ENCODE data around the gene FAM114A2.

The FAM114A2 gene

DNA sequence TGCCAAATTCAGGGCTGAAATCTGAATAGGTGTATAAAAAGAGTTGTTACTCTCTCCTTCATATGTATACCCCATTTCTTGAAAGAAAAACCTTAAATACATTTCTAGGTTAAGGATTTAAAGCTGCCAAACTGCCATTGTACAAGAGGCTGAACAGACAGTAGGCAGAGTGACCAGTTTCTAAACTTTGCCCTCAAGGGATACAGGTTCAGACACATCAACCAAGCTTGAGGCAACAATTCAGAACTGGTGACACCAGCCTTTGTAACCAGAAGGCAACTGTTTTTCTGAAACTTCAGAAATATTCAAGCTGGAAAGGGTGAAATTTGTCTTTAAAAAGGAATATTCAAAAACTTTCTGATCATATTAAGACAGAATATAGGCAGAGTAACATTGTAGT lies 47.5 kb downstream of the FAM114A2 start:
- in situ Hi-C loops (cut with HindIII; ENCODE audit: low sequenced_read_pairs): no loop called here

DNA sequence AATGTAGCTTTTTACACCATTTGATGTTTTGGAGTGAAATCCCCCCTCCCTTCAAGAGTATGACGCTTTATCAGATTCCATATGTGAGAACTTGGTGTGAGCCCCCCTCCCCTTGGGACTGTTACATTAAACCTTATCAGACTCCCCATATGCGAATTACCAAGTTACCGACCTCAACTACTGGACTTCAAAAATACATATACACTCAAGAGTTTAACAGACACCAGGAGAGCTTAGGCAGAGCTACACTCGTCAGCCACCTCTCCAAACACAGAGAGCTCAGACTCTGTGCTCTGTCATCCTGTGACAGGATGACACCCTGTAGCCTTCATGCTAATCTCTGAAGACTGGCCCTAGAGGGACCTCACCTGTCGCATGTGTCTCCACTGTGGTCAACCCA lies 50.2 kb downstream of the FAM114A2 start:
- in situ Hi-C loops (cut with HindIII; ENCODE audit: low sequenced_read_pairs): no loop called here

DNA sequence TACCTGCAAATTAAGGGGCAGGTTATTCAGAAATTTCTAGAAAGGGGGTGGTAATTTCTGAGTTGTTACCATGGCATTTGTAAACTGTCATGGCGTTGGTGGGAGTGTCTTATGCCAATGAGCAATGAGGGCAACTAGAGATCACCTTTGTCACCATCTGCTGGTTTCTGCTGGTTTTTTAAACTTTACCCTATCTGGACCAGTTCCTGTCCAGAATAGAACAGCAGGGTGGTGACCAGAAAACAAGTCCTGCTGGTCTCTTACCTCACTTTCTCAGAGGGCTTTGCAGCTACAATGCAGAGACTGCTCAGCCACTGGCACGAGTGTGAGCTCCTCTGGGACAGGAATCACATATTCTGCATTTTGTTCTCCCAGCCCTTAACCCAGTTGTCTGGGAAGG lies 51.4 kb downstream of the FAM114A2 start:
- in situ Hi-C loops (cut with HindIII; ENCODE audit: low sequenced_read_pairs): no loop called here

DNA sequence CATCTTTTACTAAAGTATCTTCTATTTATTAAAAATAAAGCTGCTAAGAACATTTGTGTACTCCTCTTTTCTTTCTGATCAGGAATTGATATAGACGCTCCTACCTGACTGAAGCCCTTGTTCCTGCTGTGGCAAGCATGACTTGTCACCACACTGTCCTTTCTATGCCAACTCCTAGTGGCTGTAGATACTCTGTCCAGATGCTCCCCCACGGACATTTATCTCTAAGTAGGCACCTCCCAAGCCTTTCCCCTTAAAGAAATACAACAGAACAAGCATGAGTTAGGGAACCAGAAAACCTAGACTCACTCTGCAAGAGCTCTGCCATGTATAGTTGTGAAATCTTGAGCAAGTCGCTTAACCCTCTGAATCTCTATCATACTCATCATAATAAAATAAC lies 53.2 kb downstream of the FAM114A2 start:
- in situ Hi-C loops (cut with HindIII; ENCODE audit: low sequenced_read_pairs): no loop called here

DNA sequence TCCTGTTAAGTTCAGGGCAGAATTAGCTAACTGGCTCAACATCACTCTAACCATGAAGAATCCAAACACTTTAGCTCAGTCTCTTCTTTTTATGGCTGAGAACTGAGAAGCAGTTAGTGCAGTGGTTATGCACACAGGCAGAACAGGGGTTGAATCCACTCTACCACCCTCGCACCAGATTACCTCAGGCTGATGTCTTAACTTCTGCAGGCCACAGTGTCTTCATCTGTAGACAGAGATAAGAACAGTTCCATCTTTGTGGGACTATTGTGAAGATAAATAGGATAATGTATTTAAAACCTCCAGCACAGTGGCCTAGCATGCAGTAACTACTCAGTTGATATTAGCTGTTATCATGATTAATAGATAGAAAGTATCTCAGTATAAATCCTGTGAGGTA lies 54.8 kb downstream of the FAM114A2 start:
- in situ Hi-C loops (cut with HindIII; ENCODE audit: low sequenced_read_pairs): no loop called here

DNA sequence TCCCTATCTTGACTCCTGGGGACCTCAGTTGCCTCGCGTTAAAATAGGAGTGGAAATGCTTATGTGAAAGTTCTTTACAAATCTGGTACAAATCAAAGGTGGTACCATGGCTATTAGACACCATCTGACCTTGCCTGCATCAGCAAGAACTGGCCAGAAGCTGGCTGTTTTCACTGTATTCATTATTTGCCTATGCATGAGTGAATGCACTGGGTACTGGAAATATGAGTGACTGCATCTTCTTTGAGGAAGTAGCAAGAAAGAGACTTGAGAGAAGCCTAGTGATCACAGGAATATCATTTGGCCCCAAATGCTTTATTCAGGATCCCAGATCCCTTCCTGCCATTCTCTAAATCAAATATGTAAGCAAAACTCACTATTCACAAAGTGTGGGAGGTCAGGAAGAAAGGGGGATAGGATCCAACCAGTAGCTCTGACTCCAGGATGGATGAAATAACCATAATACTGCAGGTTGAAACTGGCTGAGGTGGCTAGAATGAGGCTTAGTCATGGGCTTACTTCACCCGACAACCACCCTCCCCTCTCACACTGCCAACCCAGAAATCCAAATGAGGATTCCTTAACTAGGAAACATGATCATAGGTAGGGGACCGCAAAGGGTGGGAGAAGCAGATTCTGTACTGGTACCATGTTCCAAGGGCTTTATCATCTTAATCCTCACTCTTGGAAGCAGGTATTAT lies 56.7 kb downstream of the FAM114A2 start:
- in situ Hi-C loops (cut with HindIII; ENCODE audit: low sequenced_read_pairs): no loop called here

DNA sequence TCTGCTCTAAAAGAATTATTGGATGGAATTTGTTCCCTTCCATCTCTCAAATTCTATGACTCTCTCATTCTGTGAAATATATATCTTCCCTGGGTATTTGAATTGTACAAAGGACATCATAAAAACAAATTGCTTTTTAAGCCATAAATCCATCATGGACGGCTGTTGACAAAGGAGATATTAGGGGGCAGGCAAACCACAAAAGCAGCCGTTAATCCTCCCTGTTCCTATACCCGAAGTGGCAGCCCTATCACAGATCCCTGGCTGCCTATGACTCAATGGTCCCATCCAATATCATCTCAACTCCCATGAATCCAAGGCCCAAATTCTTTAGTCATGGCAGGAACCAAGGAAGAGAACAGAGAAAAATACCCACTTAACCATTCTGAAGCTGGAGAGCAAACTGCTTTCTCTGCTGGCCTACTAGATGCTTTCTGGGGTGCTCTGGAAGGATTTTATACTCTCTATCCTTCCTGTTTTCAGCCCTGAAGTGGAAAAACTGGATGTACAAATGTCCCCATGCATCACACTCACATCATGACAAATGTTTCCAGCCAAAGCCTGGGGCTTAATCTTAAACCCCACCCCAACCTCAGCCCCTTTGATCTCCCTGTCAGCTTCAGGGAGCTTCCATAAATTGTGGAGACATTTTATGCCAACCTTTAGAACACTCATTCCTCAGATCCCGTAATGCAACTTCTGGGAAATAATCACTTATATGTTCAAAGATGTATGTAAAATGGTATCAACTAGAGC lies 59.5 kb downstream of the FAM114A2 start:
- in situ Hi-C loops (cut with HindIII; ENCODE audit: low sequenced_read_pairs): no loop called here

DNA sequence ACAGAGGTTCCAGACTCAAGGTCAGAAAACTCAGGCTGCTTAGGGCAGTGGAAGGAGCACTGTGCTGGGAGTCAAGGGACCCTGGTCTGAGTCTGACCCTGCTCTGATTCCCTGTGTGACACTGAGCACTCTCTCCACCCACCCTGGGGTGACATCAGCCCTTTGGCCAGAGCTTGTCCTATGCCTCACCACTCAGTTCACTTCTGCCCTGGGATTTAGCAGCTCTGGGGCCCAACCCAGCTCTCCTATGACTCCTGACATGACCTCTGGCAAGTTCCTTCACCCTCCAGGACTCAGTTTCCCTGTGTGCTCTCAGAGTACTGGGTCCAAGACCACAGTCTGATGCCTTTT lies 63.9 kb downstream of the FAM114A2 start:
- in situ Hi-C loops (cut with HindIII; ENCODE audit: low sequenced_read_pairs): no loop called here

DNA sequence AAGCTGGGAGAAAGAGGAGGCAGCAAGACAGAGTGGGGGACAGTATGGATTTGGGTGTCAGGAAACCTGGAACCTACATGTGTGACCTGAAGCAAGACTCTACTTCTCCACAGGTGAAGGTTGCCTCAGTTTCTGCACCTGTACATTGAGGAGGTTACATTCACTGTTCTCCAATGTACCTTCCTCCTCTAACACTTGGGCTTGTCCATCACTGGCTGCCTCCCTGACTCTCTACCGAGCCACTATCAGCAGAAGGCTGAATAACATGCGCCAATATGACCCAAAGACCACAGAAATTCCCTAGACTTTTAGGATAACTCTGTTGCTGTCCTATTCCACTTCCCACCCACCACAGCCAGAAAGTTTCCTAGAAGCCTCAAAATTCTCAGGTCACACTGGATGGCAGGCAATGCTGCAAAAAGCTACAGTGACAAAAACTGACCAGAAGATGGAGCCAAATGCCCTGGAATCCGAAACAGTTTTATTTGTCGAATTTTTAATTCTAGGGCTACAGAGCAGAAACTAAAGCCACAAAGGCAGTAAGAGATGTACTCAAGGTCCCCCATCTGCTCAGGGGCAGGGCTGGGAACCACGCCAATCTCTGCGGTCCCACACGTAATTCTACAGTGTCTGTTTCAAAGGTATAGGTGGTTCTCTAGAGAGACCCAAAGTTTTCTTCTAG lies 64.4 kb downstream of the FAM114A2 start:
- in situ Hi-C loops (cut with HindIII; ENCODE audit: low sequenced_read_pairs): no loop called here

DNA sequence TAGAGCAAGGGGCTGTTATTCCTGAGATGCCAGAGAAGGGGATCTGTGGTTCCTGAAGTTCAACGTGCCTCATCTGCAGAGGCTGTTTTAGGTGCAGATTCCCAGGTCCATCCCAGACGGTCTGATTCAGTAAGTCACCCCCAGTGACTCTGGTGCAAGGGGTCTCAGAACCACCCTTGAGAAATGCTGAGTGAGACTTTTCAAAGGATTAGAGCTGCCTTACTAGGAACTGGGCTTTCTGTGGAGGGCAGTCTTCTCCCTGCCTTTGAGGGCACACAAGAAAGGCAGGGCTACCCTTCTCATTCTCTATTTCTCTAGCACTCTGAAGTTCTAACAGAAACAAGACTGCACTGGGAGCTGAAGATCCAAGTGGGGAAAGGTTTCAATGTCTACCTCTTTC lies 66.5 kb downstream of the FAM114A2 start:
- in situ Hi-C loops (cut with HindIII; ENCODE audit: low sequenced_read_pairs): no loop called here

DNA sequence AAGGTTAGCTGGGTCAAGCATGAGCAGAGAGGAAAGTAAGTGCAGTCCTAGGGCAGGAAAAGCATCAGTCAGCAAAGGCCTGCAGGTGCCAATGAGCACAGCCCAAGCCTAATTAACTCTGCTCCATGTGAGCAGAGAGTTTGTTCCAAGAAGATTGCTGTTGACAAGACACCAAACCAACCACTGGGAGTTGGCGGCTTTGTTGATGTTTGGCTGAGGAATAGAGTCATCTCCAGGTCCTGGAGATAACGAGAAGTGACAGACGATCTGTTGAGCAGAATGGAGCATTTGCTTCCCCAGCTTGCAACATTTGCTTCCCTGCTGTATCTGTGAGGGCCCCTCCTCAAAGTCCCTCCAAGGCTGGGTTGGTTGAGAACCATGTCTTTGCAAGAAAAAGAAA lies 68.2 kb downstream of the FAM114A2 start:
- in situ Hi-C loops (cut with HindIII; ENCODE audit: low sequenced_read_pairs): no loop called here

DNA sequence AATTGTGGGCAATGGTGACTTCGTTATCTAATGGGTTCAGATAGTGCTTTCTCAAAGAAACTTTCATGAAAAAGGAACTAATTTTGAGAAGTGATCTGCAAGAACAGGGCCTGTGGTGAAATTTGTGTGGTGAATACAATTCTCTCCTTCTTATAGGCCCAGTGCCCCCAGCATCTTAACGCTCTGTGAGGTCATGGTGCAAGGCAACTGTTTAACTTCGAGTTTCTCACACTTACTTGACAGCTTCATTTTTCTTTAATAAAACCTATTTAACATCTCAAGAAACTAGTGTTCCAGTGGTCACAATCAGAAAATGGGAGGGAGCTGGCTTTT lies 69.2 kb downstream of the FAM114A2 start:
- in situ Hi-C loops (cut with HindIII; ENCODE audit: low sequenced_read_pairs): no loop called here

DNA sequence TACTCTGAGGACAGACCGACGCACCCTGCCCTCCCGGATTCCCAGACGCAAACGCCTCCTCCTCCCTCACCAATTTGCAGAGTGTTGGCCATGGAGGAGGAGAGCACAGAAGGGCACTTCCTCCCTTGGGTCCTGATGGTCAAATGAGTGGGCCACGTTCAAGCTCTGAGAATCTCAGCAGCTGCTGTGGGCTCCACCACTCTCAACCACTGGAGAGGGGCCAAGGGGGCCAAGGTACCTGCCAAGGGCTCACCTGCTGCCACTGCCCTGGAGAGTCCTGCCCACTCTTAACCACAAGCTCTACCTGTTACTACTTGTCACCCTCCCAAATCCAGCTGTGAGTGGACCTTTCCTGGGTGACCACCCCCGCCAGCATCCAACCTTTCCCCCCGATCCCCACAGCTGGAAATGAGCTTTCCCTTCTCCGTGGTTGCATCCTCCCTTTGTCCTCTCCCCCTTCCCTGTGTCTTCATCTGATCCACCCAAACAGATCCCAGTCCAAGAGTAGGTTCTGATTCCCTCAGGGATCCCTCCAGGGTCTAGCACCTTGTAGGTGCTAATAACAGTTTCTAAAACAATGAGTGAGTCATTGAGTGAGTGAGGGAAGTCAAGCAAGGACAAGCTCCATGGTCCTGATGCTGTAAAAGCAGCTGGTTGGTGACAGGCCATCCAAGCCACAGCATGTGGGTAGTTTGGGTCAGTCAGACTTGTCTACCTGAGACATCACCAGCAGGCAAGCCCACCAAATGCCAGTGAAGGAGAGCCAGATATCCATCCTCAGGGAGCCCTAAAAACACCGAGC lies 69.7 kb downstream of the FAM114A2 start:
- in situ Hi-C loops (cut with HindIII; ENCODE audit: low sequenced_read_pairs): no loop called here

DNA sequence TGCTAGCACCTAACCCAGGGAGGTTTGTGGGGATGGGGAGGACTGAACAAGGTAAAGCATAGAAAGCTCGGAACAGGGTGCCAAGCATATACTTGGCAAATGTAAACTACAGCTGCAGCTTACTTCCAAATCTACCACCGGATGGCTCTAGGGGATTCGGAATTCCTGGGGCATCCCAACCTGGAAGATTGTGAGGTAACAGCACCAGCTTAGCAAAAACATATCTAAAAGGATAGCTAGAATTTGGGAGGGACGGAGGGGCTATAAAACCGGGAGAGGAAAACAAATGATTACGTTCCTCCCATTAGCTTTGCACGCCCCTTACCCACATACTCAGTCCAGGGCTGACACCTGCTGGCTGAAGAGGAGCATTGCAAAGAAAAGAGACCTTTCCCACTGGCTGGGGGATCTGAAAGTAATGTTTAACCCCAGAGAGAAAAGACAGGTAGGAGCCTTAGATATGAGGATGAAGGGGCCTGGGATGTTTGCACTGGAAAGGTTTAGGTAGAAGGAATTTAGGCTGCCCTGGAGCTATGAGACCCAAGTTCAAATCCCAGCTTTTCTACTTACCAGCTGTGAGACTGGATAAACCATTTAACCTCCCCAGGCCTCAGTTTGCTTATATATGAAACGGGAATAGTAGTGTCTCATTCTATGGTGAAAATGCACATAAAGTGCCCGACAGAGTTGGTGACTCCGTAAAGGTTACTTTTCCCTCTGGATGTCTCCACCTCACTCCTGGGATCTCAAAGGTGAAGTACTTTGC lies 73.6 kb downstream of the FAM114A2 start:
- in situ Hi-C loops (cut with HindIII; ENCODE audit: low sequenced_read_pairs): no loop called here

DNA sequence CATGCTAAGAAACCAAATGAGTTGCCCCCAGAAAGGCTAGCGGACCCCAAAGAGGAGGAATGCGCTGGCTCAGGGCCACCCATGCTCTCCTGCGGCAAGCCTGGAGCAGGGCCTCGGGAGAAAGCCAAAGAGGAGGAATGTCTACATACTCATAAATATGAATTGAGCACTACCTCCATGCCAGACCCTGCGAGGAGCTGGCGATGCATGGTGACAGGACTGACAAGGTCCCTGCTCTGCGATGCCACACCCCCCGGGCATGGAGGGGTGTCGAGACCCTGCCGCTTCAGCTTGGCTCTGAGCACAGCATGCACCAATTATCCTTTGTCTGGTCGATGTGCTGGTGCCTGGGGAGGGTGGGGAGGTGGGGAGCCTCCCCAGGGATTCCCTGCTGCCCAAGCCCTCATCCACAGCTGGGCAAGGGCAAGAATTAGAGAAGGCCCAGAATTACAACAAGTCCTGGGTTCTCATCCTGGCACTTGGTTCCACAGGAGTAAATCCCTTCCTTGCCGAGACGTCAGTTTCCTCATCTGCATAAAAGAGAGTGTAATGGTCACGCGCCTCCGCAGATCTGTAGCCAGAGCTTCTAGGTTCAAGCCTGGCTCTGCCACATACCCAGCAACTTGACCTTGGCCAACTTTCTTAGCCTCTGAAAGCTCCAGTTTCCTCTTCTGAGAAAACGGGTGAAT lies 74.4 kb downstream of the FAM114A2 start:
- in situ Hi-C loops (cut with HindIII; ENCODE audit: low sequenced_read_pairs): no loop called here

DNA sequence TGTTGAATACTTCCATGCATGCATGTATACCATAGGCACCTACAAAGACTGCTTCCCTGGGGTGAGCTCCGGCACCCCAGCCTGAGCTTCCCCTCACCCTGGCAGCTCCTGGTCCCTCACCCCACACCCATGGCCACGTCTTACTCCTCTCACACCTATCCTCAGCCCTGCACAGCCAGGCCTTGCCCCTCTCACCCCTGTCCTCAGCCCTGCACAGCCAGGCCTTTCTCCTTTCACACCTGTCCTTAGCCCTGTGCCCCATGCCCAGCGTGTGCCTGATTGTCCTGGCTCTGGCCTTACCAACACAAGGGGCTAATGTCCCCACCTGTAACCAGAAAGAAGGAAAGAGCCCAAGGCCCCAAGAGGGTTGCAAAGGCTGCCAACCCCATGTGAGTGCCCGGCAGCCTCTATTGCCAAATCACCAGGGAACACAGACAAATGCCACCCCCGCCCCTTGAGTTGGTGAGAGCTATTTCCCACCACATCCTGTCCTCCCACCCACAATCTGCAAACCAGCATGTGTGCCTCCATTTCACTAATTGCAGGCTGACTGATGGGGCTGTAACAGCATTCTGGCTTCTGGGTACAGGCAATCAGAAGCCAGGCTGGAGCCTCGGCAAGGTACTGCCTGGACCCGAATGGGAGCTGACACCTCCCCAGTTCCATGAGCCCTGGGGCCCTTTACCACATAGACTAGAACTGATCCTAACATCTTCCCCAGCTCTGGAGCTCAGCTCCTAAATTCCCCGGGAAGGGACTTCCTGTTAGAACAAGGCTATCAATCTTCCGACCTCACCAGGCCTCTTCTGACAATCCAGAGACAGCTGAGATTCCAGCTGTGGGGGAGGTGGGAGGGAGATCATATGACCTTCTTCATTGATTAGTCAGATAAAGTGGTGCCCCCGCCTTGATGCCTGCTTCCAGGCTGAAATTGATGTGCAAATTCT lies 78.2 kb downstream of the FAM114A2 start:
- in situ Hi-C loops (cut with HindIII; ENCODE audit: low sequenced_read_pairs): no loop called here

DNA sequence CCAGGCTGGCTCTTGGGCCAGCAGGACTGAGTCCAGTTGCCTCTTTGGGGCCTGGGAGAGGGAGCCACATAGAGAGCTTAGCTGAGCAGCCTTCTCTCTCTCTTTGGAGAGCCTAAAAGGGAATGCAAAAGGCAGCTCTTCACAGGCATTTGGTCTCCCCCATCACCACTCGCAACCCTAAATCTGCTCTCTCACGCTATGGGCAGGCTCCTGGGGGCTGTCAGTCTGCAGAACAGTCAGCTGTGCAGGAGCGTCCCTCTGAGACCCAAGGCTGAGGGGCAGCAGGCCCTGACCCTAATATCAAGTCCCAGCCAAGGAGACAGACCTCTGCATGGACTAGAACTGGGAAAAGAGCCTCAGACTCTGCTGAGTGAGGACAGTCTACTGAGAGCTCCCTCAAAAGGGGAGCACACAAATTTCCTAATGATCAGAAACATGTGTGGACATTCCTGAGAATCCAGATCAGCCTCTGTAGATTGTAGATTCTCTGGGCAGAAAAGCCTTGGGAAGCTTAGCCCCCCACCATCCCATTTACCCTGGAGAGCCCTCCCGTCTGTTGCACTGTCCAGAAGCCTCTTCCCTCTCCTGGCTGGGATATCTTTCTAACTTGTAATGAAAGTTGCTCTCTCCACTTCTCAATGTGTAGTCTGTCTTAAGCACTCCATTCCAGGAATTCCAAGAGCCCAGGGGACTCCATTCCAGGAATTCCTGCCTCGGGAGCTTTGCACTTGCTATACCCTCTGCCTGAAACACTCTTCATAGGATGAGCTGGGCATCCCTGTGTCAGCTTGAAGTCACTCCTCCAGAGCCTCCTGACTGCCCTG lies 79.4 kb downstream of the FAM114A2 start:
- in situ Hi-C loops (cut with HindIII; ENCODE audit: low sequenced_read_pairs): no loop called here

DNA sequence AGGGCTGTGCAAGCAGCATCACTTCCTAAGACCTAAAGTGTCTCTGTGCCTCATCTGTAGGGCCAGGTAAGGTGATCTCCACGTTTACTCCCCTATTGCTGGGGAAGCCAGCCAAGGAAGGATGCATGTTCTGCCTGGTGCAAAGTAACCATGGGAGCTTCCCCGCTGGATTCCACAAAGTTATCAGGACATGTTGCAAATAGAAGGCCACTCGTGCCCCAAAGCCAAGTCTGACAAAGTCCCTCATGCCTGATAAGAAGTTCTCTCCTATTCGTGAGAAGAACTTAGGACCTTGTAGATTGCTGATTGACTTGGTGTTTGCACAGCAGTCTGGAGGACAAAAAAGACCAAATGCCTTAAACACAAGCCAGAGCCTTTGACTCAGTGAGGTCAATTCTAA lies 81.5 kb downstream of the FAM114A2 start:
- in situ Hi-C loops (cut with HindIII; ENCODE audit: low sequenced_read_pairs): no loop called here
